ENCODE measurements around the gene MTPN.

The MTPN gene

DNA sequence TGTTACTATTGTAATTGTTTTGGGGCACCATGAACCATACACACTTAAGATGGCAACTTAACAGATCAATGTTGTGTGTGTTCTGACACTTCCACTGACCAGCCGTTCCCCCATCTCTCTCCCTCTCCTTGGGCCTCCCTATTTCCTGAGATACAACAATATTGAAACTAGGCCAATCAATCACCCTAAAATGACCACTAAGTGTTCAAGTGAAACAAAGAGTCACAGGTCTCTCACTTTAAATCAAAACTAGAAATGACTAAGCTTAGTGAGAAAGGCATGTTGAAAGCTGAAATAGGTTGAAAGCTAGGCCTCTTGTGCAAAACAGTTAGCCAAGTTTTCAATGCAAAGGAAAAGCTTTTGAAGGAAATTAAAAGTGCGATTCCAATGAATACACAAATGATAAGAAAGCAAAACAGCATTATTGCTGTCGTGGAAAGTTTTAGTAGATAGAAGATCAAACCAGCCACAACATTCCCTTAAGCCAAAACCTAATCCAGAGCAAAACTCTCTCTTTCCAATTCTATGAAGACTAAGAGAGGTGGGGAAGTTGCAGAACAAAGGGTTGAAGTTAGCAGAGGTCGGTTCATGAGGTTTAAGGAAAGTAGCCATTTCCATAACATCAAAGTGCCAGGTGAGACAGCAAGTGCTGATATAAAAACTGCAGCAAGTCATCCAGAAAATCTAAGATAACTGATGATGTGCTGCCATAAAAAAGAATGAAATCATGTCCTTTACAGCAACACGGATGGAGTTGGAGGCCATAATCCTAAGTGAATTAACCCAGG, 90.6 kb downstream of the MTPN start:
- TF ChIP-seq GATA2 (IDR thresholded peaks at IDR 0.05; ENCODE audit: low read depth, low read length) (no peak), GATA3 (IDR thresholded peaks at IDR 0.05; ENCODE audit: low read depth, low read length) (no peak)

GRCh38 chr7:135884495-135885232, 92.5 kb downstream of the MTPN start:
- no peak for TF ChIP-seq GATA3 (IDR thresholded peaks at IDR 0.05; ENCODE audit: low read depth, low read length)
- TF ChIP-seq GATA2 (IDR thresholded peaks at IDR 0.05; ENCODE audit: low read depth, low read length): no peak

- no peak for TF ChIP-seq GATA3 (IDR thresholded peaks at IDR 0.05; ENCODE audit: low read depth, low read length)
- peak; percentile 40; the same call in 1 of the 2 replicates for TF ChIP-seq GATA2 (IDR thresholded peaks at IDR 0.05; ENCODE audit: low read depth, low read length)
Observed at GRCh38 chr7:135879233-135879632, 97.9 kb downstream of the MTPN start.

- TF ChIP-seq GATA2 (IDR thresholded peaks at IDR 0.05; ENCODE audit: low read depth, low read length) (no peak), GATA3 (IDR thresholded peaks at IDR 0.05; ENCODE audit: low read depth, low read length) (no peak)
Observed at GRCh38 chr7:135878284-135878683, 98.9 kb downstream of the MTPN start.

GRCh38 chr7:135877805-135878204, 99.4 kb downstream of the MTPN start:
- no peak for TF ChIP-seq GATA3 (IDR thresholded peaks at IDR 0.05; ENCODE audit: low read depth, low read length)
- no peak for TF ChIP-seq GATA2 (IDR thresholded peaks at IDR 0.05; ENCODE audit: low read depth, low read length)
